ENCODE results near the gene RADIL.

The RADIL gene

DNA sequence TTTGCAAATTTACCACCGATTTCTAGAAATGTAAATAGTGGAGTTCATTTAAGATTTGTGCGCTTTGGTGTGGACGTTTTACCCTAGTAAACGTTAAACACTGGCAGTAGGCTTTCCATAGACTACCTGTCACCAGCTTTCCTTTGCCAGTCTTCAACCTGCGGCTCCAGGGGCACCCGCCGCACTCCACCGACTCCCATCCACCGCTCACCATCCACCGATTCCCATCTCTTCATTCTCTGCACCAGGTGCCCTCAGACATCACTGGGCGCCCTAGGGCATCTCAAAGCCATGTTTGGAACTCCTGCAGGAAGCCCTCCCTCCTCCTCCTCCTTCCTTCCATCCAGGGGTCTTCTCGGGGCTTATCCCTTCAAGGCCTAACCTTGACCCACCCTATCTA, 109.5 kb downstream of the RADIL start:
- DNase-seq: no peak

DNA sequence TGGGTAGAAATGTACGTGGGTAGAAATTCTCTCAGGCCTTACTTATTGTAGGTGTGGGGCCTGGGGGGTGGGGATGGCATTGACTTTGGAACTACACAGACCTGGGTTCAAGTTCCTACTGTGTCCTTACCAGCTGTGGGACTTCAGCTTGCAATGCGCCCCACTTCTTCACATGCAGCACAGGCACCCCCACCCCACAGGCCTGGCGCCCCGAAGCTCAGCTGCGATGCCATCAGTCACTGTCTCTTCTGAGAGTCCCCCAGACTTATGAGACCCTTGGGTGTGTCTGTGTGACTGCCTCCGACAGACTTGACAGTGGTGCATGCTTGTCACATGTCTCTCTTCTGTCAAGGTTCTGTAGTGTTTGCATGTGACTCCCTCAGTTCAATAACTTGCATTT, 111.2 kb downstream of the RADIL start:
- DNase-seq: no peak

DNA sequence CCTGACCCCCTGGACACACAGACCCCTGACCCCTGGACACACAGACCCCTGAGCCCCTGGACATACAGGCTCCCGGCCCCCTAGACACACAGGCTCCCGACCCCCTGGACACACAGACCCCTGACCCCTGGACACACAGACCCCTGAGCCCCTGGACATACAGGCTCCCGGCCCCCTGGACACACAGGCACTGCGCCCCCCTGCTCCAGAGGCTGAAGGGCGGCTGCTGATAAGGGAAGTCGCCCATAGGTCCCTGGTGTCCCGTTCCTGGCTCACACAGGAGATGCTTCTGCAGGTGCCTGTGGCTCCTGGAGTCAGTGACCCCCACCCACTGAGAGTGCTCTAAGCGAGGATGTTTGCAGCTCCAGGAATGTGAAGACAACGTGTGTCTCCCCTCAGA, 111.8 kb downstream of the RADIL start:
- no peak for DNase-seq

DNA sequence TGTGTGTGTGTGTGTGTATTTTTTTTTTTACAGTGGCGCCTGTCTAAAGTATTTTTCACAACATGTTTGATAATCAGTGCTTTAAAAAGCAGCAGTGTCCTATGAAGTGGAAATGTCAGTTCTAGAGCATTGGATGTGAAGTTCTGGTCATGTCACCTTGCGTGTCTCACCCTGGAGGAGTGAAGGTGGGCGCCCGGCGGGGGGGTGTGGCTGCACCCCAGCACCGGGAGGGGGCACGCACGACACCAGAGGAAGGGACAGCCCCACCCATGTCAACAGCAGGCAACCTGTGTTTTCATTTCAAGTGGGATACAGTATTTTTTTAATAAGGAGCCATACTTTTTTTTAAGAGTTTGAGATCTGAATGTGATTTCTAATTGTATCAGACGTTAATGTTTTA, 112.6 kb downstream of the RADIL start:
- DNase-seq: no peak

DNA sequence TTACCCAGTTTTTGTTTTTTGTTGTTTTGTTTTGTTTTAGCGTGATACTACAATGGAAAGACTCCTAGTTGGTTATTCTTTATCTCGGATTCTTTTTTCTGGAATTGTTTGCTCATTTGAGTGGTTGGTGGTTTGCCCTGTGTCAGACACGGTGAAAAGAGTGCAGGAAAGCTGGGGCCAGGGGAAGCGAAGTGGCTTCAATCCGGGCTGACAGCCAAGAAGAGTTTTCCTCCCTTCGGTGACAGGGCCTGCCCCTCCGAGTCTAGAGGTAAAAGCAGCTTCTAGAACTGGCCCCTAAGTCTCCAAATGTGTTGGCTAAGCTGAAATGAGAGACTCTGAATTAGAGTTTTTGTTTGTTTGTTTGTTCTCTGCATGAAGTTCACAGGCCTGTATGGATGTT, 113.8 kb downstream of the RADIL start:
- DNase-seq: no peak

DNA sequence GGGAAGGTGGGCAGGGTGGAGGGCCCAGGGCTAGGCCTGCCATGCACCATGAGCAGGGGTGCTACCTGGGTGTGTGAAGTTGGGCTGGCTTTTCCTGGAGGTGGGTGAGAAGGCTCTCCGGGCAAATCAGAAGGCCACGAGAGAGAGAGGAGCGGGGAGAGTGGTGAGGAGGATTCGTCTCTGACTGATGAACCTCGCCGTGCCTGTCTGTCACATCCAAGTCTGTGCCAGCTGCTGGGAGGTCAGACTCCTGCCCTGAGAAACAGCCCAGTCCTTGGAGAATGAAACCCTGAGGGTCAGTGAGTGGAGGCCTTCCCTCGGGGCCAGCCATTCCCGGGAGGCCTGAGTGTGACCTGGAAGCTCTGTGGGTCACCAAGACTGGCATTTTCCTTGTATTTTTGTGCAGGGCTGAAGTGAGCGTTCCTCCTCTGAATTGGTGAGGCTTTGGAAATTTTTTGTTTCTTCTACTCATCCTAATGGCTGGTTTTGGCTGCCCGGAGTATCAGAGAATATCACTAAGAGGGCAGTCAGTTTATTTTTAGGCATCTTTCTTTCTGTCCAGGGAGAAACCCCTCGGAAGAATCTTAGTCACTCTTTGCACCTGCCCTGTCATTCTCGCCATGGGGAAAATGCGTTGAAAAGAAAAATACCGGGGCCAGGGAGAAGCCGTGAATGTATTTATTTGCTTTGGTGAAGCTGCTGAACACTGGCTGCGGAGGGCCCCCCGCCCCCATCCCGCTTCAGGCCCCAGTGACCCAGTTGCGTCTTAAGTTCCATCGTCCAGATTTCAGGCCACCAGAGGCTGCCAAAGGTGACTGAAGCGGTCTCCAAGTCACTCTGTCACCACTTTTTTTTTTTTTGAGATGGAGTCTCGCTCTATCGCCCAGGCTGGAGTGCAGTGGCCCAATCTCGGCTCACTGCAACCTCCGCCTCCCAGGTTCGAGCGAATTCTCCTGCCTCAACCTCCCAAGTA, 114.6 kb downstream of the RADIL start:
- no peak for DNase-seq

DNA sequence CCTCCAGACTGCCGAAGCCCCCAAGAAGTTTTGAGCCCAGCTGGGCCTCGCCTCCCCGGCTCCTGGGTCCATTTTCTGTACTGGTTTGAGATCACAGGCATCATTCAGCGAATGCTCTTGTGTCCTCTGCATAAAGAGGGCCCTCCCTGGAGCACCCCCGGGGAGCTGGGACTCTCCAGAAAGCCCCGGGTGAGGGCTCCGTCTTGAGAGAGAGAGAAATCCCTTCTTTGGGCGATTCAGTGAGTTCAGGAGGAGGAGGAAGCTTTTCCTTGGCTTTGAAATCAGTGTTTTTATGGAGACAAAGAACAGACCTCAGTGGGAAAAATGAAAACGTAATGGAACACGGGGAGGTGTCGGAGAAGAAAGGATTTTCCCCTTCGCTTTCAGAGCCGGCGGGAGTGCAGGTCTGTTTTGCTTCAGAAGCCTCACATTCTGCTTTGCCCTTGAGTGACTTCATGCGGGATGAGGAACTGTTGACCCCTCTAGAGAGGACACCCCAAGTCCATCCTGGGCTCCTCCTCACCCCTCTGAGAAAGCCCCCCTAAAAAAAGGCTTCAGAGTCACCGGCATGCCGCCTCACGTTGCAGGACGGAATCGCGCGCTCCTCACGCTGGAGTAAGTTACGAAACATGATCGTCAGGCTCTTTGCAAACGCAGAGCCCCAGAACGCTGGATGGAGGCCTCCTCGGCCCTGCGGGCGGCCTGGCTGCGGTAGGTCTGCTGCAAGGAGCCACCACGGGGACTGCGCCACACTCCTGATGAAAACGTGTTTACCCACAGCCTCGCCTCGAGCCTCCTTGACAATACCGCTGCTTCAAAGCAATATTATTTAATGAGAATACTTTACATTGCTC, 116.6 kb downstream of the RADIL start:
- no peak for DNase-seq

DNA sequence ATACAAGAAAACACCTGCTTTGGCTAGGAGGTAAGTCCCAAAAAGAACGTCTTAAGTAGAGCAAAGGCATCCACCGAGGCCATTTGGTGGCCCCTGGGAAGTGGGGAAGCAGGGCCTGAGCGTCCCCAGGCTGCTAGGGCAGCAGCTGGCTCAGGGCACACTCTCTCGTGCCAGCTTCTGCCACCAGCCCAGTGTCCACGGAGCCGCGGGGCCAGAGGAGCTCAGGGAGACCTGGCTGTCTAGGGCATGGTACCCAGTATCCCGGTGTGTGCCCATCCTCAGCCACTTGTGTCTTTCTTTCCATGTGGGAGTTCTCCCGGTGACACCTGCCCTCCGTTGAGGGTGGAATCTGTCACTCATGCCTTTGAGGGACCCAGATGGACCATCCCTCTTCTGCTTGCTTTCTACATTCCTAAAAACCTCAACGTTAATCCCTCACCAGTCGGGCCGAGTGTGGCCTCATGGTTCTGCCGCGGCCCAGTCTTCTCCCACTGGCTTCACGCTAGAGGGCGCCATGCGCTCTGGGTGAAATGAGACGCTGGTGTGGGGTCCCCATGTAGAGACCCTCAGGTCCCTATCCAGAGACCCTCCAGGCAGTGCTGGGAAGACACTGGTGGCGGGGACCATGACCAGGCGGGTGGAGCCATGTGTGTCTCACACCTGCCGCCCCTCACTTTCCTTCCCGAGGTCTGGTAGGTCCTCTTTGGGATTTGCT, 117.6 kb downstream of the RADIL start:
- DNase-seq: no peak

DNA sequence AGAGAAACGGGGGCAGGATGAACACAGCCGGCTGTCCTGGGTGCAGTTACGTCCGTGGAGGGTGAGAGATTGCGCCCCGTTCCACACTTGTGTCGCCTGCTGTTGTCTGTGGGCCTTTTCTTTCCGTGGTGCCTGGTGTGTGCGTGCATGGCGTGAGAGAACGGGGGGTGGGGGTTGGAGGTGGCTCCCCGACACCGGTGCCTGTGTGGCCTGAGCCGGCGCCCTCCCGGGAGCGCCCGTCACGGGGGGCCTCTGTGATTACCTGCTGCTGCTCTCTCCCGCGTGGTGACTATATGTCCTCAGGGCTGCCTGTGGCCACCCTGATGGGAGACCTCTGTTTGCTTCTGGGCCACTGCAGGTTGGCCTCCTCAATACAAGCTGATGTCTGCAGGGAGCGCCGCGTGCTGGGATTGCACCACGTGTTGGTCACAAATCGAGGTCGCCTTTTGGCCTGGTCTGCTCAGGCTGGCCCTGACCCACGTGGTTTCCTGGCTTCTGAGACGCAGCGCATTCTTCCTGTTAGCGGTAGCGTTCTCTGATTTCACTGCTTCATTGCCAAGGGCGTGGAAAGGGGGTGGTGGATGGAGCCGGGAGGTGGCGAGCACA, 119.0 kb downstream of the RADIL start:
- no peak for DNase-seq

DNA sequence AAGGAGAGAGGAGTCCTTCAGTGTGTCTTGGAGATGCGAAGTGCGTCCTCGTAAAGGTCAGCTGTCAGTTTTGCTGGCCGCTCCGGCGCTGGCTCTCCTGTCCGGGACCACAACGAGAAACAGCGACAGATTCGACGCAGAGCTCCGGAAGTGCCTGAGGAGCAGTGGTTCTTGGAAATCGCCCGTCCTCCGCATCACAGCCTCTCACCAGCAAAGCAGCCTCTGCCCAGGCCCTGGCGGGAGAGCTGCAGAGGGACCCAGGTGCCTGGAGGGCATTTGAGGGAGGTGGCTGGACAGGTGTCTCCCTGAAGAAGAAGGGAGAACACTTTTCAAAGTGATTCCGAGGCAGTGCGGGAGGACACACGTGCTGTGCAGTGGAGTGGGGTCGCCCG, 119.7 kb downstream of the RADIL start:
- no peak for DNase-seq

DNA sequence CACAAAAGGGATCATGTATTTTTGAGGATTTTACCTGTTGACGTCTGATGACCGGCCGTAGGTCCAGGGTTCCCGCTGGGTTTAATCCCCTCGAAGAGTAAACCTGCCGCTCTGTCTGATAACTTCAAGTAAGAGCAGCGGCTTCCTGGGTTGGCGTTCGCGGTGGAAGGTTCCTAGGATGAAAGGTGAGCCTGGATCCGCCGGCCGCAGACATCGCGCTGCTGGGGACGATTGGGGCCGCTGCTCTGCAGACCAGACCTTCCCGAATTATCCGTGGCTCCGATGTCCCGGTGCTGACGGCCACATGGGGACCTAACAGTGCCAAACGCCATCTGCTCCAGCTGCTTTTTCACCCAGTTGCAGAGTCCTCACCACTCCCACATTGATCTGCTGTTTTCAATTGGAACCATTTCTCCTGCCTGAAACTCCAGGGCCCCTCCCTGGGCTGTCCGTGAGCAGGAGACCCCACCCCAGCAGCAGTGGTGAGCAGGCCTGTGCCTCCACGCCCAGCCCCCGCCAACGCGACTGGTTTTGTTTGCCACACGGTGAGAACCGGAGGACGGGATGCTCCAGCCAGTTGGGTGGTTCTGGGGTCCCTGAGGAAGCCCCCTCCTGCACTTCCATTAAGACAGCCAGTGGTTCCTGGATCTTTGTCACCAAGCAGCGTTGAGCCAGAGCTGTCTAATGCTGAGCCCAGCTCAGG, 120.3 kb downstream of the RADIL start:
- no peak for DNase-seq

DNA sequence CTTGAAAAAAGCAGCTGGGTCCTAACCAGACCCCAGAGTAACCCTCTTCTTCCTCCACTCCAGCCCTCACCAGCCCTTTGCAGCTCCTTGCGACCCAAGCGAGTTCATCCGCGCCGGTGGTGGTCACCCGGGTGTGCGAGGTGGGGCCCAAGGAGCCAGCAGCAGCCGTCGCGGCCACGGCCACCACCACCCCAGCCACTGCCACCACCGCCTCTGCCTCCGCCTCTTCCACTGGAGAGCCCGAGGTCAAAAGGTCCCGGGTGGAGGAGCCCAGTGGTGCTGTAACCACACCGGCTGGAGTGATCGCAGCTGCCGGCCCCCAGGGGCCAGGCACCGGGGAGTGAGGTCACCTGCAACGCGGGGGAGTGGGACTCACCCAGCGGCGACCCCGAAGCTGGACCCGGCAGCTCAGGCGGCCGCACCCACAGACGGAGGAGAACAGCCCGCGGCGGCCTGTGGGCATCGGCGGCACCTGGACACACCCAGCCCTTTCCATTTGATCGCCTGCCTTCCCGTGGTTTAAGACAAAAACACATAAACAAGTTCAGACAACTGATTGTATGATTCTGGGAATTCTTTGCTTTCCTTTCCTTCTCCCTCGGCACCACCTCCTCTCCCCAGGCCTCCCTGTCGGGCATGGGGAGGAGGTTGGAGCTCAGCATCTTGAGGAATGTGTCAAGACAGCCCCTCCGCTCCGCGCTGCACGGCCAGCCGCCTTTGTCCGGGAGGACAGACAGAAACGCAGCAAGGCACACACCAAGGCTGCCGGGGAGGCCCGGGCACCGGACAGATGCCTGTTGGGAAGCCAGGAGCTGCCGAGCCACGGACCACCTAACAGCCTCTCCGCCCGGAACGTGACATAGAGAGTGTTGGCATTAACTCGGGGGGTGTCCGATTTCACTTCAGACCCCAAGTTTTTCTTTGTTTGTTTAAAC, 121.1 kb downstream of the RADIL start:
- no peak for DNase-seq

DNA sequence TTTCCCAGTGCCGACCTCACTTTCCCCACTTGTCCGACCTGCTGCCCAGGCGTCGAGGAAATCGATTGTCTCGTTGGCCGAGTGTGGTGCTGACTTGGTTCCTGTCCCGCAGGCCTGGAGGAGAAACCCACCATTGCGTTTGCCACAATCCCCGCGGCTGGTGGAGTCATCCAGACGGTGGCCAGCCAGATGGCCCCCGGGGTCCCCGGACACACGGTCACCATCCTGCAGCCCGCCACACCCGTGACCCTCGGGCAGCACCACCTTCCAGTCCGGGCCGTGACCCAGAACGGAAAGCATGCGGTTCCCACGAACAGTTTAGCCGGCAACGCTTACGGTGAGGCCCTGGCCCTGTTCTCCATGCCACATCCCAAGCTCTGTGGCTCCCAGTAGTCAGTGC, 122.6 kb downstream of the RADIL start:
- DNase-seq: no peak

DNA sequence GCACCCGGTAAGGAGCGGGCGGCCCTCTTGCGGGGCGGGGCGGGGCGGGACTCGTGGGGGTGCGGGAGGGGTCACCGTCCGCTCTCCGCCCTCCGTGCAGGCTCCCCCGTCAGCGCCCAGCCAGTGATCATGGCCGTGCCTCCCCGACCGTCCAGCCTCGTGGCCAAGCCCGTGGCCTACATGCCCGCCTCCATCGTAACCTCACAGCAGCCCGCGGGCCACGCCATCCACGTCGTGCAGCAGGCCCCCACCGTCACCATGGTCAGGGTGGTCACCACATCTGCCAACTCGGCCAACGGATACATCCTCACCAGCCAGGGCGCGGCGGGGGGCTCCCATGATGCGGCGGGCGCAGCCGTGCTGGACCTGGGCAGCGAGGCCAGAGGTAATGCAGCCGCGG, 124.3 kb downstream of the RADIL start:
- no peak for DNase-seq

DNA sequence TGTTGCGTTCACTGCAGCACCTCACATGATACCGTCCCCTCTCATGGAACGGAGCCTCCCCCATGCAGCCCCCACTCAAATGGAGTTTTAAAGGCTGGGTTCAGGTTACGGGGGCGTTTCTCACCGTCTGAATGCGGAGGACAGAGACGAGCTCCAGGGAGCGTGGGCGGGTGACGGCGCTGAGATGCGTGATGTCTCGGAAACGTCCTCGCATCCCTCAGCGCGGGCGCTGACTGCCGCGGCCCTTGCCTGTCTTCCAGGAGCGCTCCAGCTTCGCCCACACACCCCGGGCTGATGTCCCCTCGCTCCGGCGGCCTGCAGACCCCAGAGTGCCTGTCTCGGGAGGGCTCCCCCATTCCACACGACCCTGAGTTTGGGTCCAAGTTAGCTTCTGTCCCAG, 124.7 kb downstream of the RADIL start:
- no peak for DNase-seq

DNA sequence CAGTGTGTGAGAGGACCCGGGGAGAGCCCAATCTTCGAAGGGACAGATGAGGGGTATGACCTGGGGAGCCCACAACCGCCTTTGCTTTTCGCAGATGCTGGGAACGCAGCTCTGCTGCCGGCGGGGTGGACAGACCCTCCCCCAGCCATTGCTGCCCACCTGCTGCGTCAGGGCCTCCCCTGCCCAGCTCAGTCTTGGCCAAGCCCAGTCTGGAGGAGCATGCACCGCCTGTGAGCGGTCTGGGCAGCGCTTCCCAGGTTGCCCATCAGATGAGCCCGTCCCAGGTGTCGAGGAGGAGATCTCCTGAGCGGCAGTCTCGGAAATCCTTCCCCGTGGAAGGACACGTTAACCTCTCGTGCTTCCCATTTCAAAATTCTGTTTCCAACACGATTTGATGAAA, 125.4 kb downstream of the RADIL start:
- no peak for DNase-seq

DNA sequence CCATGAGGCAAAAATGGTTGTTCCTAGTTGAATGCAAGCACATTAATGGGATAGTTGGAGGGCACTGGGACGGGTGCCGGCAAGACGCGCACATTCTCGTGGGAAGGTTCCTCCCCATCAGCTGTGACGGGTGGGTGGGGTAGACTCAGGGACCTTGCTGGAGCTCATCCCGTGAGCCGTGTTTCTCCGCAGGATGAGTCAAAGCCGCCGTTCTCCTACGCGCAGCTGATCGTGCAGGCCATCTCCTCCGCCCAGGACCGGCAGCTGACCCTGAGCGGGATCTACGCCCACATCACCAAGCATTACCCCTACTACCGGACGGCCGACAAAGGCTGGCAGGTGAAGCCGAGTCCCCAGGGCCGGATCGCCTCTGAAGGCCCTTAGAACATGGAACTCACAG, 128.5 kb downstream of the RADIL start:
- no peak for DNase-seq

DNA sequence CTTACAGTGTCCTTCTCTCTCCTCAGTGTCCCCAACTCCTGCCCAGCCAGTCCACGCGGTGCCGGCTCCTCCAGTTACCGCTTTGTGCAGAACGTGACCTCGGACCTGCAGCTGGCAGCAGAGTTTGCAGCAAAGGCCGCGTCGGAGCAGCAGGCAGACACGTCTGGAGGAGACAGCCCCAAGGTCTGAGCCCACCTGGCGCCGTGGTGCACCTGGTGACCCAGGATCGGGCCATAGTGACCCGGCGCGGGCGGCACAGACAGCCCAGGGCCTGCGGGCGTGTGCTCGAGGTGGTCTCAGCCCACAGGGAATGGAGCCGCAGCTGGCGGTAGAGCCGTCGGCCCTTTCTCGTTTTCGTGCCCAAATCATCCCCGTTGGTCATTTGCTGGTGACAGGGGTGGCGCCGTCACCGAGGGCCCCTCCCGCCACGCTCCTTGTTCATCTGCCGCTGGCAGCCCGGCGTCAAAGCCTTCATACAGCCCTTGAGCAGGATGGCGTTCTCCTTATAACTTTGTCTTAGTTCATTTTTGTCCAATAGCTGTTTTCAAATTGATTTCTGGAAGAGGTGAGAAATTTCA, 129.0 kb downstream of the RADIL start:
- no peak for DNase-seq

DNA sequence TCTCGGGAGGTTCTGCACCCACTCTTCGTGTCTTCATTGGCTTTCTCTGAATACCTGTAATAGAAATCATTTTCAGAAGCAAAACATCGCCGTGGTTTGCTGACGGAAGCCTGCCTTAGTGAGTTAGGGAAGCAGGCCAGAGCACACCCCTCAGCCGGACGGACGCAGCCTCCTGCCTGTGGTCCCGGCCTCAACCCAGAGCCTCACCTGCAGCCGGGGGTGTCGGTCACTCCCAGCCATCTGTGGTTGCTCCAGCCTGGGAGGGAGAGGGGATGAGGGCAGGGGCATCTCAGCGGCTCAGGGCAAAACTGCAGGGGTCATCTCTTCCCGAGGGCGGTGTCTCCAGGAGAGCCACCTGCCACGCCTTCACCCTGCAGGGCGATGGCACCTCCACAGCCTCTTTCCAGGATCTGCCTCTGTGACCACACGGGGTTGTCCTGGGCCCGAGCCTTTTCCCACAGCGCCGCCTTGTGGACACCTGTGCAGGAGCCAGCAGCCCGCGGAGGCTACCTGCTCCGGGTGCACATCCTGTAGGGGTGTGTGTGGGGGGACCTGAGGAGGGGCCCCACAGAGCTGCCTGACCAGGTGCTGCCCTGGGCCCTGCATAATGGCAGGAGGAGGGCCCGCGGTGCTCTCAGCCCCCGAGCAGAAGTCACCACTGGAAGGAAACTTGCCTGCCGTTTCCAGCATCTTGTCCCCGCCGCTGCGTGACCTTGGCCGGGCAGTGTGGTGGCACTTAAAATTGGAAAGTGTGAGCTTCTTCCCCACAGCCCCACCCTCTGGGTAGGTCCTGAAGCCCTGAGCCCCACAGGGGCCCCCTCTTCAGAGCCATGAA, 129.7 kb downstream of the RADIL start:
- peak; percentile 85 for DNase-seq

All from CD4-positive, alpha-beta T cell treated with Interleukin-10 for 1 hour (primary cell).